B cell (primary cell): ENCODE measurements around the gene CXXC4. TPM values are rescaled to one million over a fixed set of nuclear protein-coding genes. Genes with fewer than 3 reads are reported as not detected.

Experiments
- ATAC-seq: fragments of 200-7000 bp; cut with Tn5 transposase; one replicate; pipeline ENCODE4 v1.10.0; 2021; ENCODE audit warnings: low read depth, mild to moderate bottlenecking, moderate number of reproducible peaks, moderate library complexity
- CTCF ChIA-PET: fragments of 350-600 bp; sonication (Branson Sonifier 250); formaldehyde crosslinking; loops from one replicate; lab custom pipeline; 2021; ENCODE audit warnings: antibody characterized with exemption, inconsistent platforms; lab: Charles Lee
- POLR2A ChIA-PET: fragments of 350-600 bp; sonication (Branson Sonifier 250); formaldehyde crosslinking; loops from one replicate; lab custom pipeline; 2021; ENCODE audit warnings: antibody characterized with exemption; lab: Charles Lee
- DNase-seq: peaks from one replicate; pipeline ENCODE4 v3.0.0; 2013
- H2AFZ ChIP-seq: 2 replicates; pipeline ENCODE4 v1.6.1; 2012; ENCODE audit warnings: mild to moderate bottlenecking, low read depth, low read length; ENCODE audit not compliant: insufficient read depth, poor library complexity, severe bottlenecking
- H3K27ac ChIP-seq, 2 donors: 1 replicate in 1 of 2; 2 replicates in 1 of 2; pipeline ENCODE4 v1.5.1; 2012 to 2013; ENCODE audit warnings: low read length in 2 of 2, mild to moderate bottlenecking in 2 of 2, moderate library complexity in 1 of 2
- H3K27me3 ChIP-seq, 4 experiments: fragments of 200-600 bp in 1 of 4; sonication (generic) in 1 of 4; replicated peaks in 1 of 4; 1 replicate in 2 of 4; 2 replicates in 2 of 4; pipeline versions ENCODE4 v1.6.1 to v1.7.0; 2013 to 2016; ENCODE audit warnings: low read length in 3 of 4, mild to moderate bottlenecking in 2 of 4, mixed read lengths in 1 of 4, moderate library complexity in 1 of 4; ENCODE audit not compliant: insufficient read depth in 4 of 4, control insufficient read depth in 3 of 4; ENCODE audit errors: control extremely low read depth in 1 of 4
- H3K36me3 ChIP-seq, 2 experiments: replicated peaks in 1 of 2; 1 replicate in 1 of 2; 2 replicates in 1 of 2; pipeline versions ENCODE4 v1.6.1 to v1.7.1; 2013; ENCODE audit warnings: low read length in 1 of 2; ENCODE audit not compliant: insufficient read depth in 2 of 2, control insufficient read depth in 1 of 2; ENCODE audit errors: control extremely low read depth in 1 of 2, extremely low read depth in 1 of 2
- H3K4me1 ChIP-seq, 2 donors: fragments of 200-600 bp in 1 of 2; sonication (generic) in 1 of 2; 1 replicate in 1 of 2; 2 replicates in 1 of 2; pipeline versions ENCODE4 v1.5.1 to v1.6.1; 2013 to 2017; ENCODE audit warnings: low read length in 2 of 2; ENCODE audit not compliant: control insufficient read depth in 2 of 2, insufficient read depth in 2 of 2
- H3K4me2 ChIP-seq: replicated peaks from 2 replicates; pipeline ENCODE3; 2012; ENCODE audit warnings: mild to moderate bottlenecking, low read depth, low read length; ENCODE audit not compliant: poor library complexity, severe bottlenecking
- H3K4me3 ChIP-seq, 5 experiments: fragments of 200-600 bp in 1 of 5; sonication (generic) in 1 of 5; 1 replicate in 3 of 5; 2 replicates in 2 of 5; pipeline versions ENCODE4 v1.5.1 to v1.7.0; 2011 to 2016; ENCODE audit warnings: low read length in 4 of 5, mild to moderate bottlenecking in 4 of 5, low read depth in 2 of 5, control low read depth in 1 of 5, moderate library complexity in 1 of 5; ENCODE audit not compliant: insufficient read depth in 1 of 5; ENCODE audit errors: control extremely low read depth in 1 of 5, extremely low read depth in 1 of 5
- H3K79me2 ChIP-seq: fragments of 200-600 bp; sonication (generic); one replicate; pipeline ENCODE4 v1.6.0; 2016; ENCODE audit warnings: low read length; ENCODE audit not compliant: control insufficient read depth, insufficient read depth
- H3K9ac ChIP-seq: fragments of 200-600 bp; sonication (generic); 2 replicates; pipeline ENCODE4 v1.6.1; 2017; ENCODE audit warnings: mild to moderate bottlenecking, low read length, moderate library complexity
- H3K9me3 ChIP-seq, 3 donors: one replicate each; pipeline versions ENCODE4 v1.6.1 to v1.7.1; 2013; ENCODE audit warnings: low read length in 2 of 3; ENCODE audit not compliant: control insufficient read depth in 2 of 3, insufficient read depth in 1 of 3; ENCODE audit errors: control extremely low read depth in 1 of 3
- H4K20me1 ChIP-seq: 2 replicates; pipeline ENCODE4 v1.6.0; 2012; ENCODE audit warnings: mild to moderate bottlenecking, low read length; ENCODE audit not compliant: insufficient read depth, control insufficient read depth, poor library complexity, severe bottlenecking
- H3K27ac Mint-ChIP-seq: one replicate; pipeline ENCODE4 v1.8.0; 2021; ENCODE audit warnings: mixed read lengths
- H3K27me3 Mint-ChIP-seq: one replicate; pipeline ENCODE4 v1.8.0; 2021; ENCODE audit warnings: mixed read lengths
- H3K4me1 Mint-ChIP-seq: one replicate; pipeline ENCODE4 v1.8.0; 2021; ENCODE audit warnings: mixed read lengths
- H3K4me3 Mint-ChIP-seq: one replicate; pipeline ENCODE4 v1.8.0; 2021; ENCODE audit warnings: mixed read lengths
- H3K9me3 Mint-ChIP-seq: one replicate; pipeline ENCODE4 v1.8.0; 2022; ENCODE audit warnings: mixed read lengths; ENCODE audit not compliant: insufficient read depth
- CTCF ChIP-seq: fragments of 200-600 bp; IDR thresholded peaks from one replicate; pipeline ENCODE4 v1.8.0; 2022; ENCODE audit warnings: antibody characterized with exemption, mild to moderate bottlenecking
- EZH2 ChIP-seq: IDR thresholded peaks from 2 replicates; pipeline ENCODE4 v1.6.1; 2012; ENCODE audit warnings: borderline replicate concordance, low read depth, mild to moderate bottlenecking, moderate library complexity, low read length; ENCODE audit not compliant: insufficient read depth, poor library complexity, severe bottlenecking
- WGBS: methylation state at CpG from one replicate; pipeline ENCODE4 v1.1.5; 2013; ENCODE audit warnings: missing lambda C conversion rate; ENCODE audit not compliant: insufficient coverage; 5-methylcytosine and 5-hydroxymethylcytosine counted together
- intact Hi-C: fragments of 100-400 bp; cut with micrococcal nuclease; formaldehyde crosslinking; loops from one replicate; pipeline ENCODE4 v1.10.0; 2022
- polyA plus RNA-seq: library from polyadenylated mRNA; depleted of rRNA; stranded (reverse); fragments of >200 nt; gene quantifications from 2 replicates; pipeline ENCODE4 v1.2.3, GENCODE V29; 2012
- total RNA-seq, 2 donors: library from RNA; stranded (reverse); fragments of 120-200 nt in 1 of 2; gene quantifications; 1 replicate in 1 of 2; 2 replicates in 1 of 2; pipeline versions ENCODE4 v1.2.3 to v1.2.4, GENCODE V29; 2013 to 2022

CXXC4 gene
- total and polyA plus RNA-seq, 2 donors (not counting 1 experiment from before 2014, with no cell fraction given): not detected

GRCh38 chr4:104516884-104517283 lies 22.2 kb upstream of the CXXC4 start:
- H3K4me1 ChIP-seq: no peaks in the 10 kb centered on the region
- Mint-ChIP-seq H3K4me1 (no peaks in the 10 kb centered on the region), H3K27me3 (no peaks in the 10 kb centered on the region), H3K9me3 (peaks cover 2% of the 10 kb centered on the region), H3K27ac (no peak overlapping the region), H3K4me3 (no peak overlapping the region)
- H3K79me2 ChIP-seq: no peaks in the 10 kb centered on the region
- H2AFZ ChIP-seq: no peak overlapping the region
- intact Hi-C loops: no loop called here
- DNase-seq (no peak), ATAC-seq (no peak)
- no peak overlapping the region for H3K4me2 ChIP-seq
- CTCF ChIA-PET: no interaction called here
- H4K20me1 ChIP-seq: no peaks in the 10 kb centered on the region
- no peak overlapping the region for H3K4me3 ChIP-seq
- no peaks in the 10 kb centered on the region for H3K36me3 ChIP-seq
- no peak overlapping the region for H3K27ac ChIP-seq
- no peak overlapping the region for H3K9ac ChIP-seq
- peaks cover 0 to 2% (median 0%) of the 10 kb centered on the region in 4 experiments for H3K27me3 ChIP-seq
- POLR2A ChIA-PET: no interaction called here
- H3K9me3 ChIP-seq: peaks cover 0 to 1% (median 0%) of the 10 kb centered on the region in 3 donors
- TF ChIP-seq CTCF (no peak), EZH2 (no peak)

- no peak overlapping the region for H3K4me2 ChIP-seq
- DNase-seq: no peak
- H3K9ac ChIP-seq: no peak overlapping the region
- no peaks in the 10 kb centered on the region for H3K9me3 Mint-ChIP-seq
- intact Hi-C loops: no loop called here
- ATAC-seq: no peak
- H3K9me3 ChIP-seq: no peaks in the 10 kb centered on the region
- no peaks in the 10 kb centered on the region for H3K4me1 Mint-ChIP-seq
- H2AFZ ChIP-seq: no peak overlapping the region
- no peak overlapping the region for H3K27ac ChIP-seq
- H3K4me1 ChIP-seq: no peaks in the 10 kb centered on the region
- TF ChIP-seq CTCF (no peak), EZH2 (no peak)
- H3K79me2 ChIP-seq: no peaks in the 10 kb centered on the region
- H3K27me3 Mint-ChIP-seq: peaks cover 6% of the 10 kb centered on the region
- peaks cover 0 to 2% (median 0%) of the 10 kb centered on the region in 4 experiments for H3K27me3 ChIP-seq
- H3K4me3 Mint-ChIP-seq: no peak overlapping the region
- ChIA-PET POLR2A (no interaction called here), CTCF (no interaction called here)
- no peak overlapping the region for H3K27ac Mint-ChIP-seq
- H3K36me3 ChIP-seq: no peaks in the 10 kb centered on the region
- WGBS: no CpG with 5 or more reads among the region's 1 CpG
- no peaks in the 10 kb centered on the region for H4K20me1 ChIP-seq
- no peak overlapping the region for H3K4me3 ChIP-seq
Observed at GRCh38 chr4:104508224-104508623, 13.5 kb upstream of the CXXC4 start.
